ENCODE measurements around the gene KIAA1217.
A peak's percentile ranks its signal among the peaks of the same experiment; 100 is the strongest.

KIAA1217 gene

GRCh38 chr10:24449769-24450310 lies 240.9 kb downstream of the KIAA1217 start:
- Histone ChIP-seq H3K27ac (ENCODE audit: low read depth, low read length) (no peak overlapping the region), H3F3A (ENCODE audit: control insufficient read depth, insufficient read depth) (no peaks in the 10 kb centered on the region), H3K9me3 (ENCODE audit: control insufficient read depth, insufficient read depth, low read length) (no peaks in the 10 kb centered on the region), H3K27me3 (ENCODE audit: control insufficient read depth, low read length) (peaks cover 5% of the 10 kb centered on the region; the same call in 1 of the 2 replicates), H3K4me3 (ENCODE audit: low read length) (no peak overlapping the region), H4K20me1 (ENCODE audit: control insufficient read depth, insufficient read depth, low read depth, low read length) (no peaks in the 10 kb centered on the region), H3K36me3 (ENCODE audit: control insufficient read depth, low read length) (no peaks in the 10 kb centered on the region), H3K4me1 (ENCODE audit: control insufficient read depth, low read length) (peaks cover 11% of the 10 kb centered on the region), H3K9me2 (replicated peaks; ENCODE audit: control insufficient read depth, low read length) (no peaks in the 10 kb centered on the region), H3K4me2 (ENCODE audit: low read length) (peak overlapping the region; percentile 20; the same call in 1 of the 2 replicates), H3K79me2 (ENCODE audit: control insufficient read depth, low read length) (no peaks in the 10 kb centered on the region)
- TF ChIP-seq CTCF (IDR thresholded peaks at IDR 0.05; ENCODE audit: low read depth, low read length, poor library complexity, severe bottlenecking) (no peak), EZH2phosphoT487 (IDR thresholded peaks at IDR 0.05; ENCODE audit: borderline replicate concordance, low read length) (no peak)

DNA sequence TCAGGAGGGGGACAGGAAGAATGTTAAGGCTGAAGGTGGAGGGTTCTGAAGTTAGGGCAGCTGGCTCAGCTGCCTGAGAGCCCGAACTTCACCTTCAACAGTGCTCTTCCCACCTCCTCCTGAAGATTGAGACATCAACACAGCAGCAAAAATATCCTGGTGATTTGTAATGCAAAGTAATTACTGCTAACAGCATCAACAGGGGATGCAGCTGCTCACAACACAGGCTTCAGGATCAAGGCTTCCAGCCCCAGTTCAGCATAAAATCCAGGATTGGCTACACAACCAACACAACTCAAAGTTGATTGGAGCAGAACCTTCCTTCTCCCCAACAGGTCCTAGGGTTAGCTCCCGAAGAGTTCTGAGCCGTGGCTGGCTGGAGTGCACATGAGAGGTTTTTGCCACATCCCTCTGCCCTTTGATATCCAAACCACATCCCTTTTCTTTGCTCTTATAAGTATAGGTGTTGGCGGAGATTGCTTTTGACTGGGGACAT lies 242.4 kb downstream of the KIAA1217 start:
- Histone ChIP-seq H3K4me1 (ENCODE audit: control insufficient read depth, low read length) (peaks cover 11% of the 10 kb centered on the region), H3K9me3 (ENCODE audit: control insufficient read depth, insufficient read depth, low read length) (no peaks in the 10 kb centered on the region), H4K20me1 (ENCODE audit: control insufficient read depth, insufficient read depth, low read depth, low read length) (no peaks in the 10 kb centered on the region), H3F3A (ENCODE audit: control insufficient read depth, insufficient read depth) (no peaks in the 10 kb centered on the region), H3K4me2 (ENCODE audit: low read length) (no peak overlapping the region), H3K36me3 (ENCODE audit: control insufficient read depth, low read length) (no peaks in the 10 kb centered on the region), H3K9me2 (replicated peaks; ENCODE audit: control insufficient read depth, low read length) (no peaks in the 10 kb centered on the region), H3K4me3 (ENCODE audit: low read length) (no peak overlapping the region), H3K27me3 (ENCODE audit: control insufficient read depth, low read length) (peaks cover 5% of the 10 kb centered on the region; the same call in 1 of the 2 replicates), H3K27ac (ENCODE audit: low read depth, low read length) (no peak overlapping the region), H3K79me2 (ENCODE audit: control insufficient read depth, low read length) (no peaks in the 10 kb centered on the region)
- TF ChIP-seq CTCF (IDR thresholded peaks at IDR 0.05; ENCODE audit: low read depth, low read length, poor library complexity, severe bottlenecking) = no peak
- no peak for TF ChIP-seq EZH2phosphoT487 (IDR thresholded peaks at IDR 0.05; ENCODE audit: borderline replicate concordance, low read length)

DNA sequence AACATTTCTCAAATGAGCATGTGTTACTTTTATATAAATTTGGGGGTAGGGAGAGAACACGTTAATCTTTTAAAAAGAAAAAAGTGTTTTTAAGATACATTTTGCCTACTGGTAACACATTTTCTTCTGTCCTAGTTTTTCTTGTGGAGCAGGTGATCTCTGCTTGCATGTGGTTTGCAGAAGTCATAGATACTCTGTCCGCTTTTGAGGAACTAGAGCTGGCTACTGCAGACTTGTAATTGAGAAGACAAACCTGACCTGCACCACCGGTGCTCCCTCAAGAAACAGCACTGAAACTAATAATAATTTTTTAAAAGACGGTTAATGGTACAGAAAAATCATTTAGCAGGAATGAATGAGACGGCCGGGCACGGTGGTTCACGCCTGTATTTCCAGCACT lies 243.1 kb downstream of the KIAA1217 start:
- no peak overlapping the region for H3K4me3 ChIP-seq (ENCODE audit: low read length)
- TF ChIP-seq CTCF (IDR thresholded peaks at IDR 0.05; ENCODE audit: low read depth, low read length, poor library complexity, severe bottlenecking) (no peak), EZH2phosphoT487 (IDR thresholded peaks at IDR 0.05; ENCODE audit: borderline replicate concordance, low read length) (no peak)
- H3K4me1 ChIP-seq (ENCODE audit: control insufficient read depth, low read length) = peaks cover 11% of the 10 kb centered on the region
- no peaks in the 10 kb centered on the region for H3K9me3 ChIP-seq (ENCODE audit: control insufficient read depth, insufficient read depth, low read length)
- no peaks in the 10 kb centered on the region for H3K36me3 ChIP-seq (ENCODE audit: control insufficient read depth, low read length)
- H3K79me2 ChIP-seq (ENCODE audit: control insufficient read depth, low read length) = no peaks in the 10 kb centered on the region
- H3K9me2 ChIP-seq (replicated peaks; ENCODE audit: control insufficient read depth, low read length) = no peaks in the 10 kb centered on the region
- no peaks in the 10 kb centered on the region for H4K20me1 ChIP-seq (ENCODE audit: control insufficient read depth, insufficient read depth, low read depth, low read length)
- peaks cover 5% of the 10 kb centered on the region; the same call in 1 of the 2 replicates for H3K27me3 ChIP-seq (ENCODE audit: control insufficient read depth, low read length)
- no peak overlapping the region for H3K27ac ChIP-seq (ENCODE audit: low read depth, low read length)
- no peak overlapping the region for H3K4me2 ChIP-seq (ENCODE audit: low read length)
- no peaks in the 10 kb centered on the region for H3F3A ChIP-seq (ENCODE audit: control insufficient read depth, insufficient read depth)
